Ishikawa (cell line): Measurements from ENCODE around the gene HMGCS1.

Experiments used
- EP300 ChIP-seq: IDR thresholded peaks from 2 replicates; pipeline ENCODE4 v1.6.1; 2012; ENCODE audit warnings: borderline replicate concordance
- FOXM1 ChIP-seq: IDR thresholded peaks from 2 replicates; pipeline ENCODE4 v1.6.1; 2012; ENCODE audit warnings: low read depth, borderline replicate concordance
- MAX ChIP-seq: IDR thresholded peaks from 2 replicates; pipeline ENCODE4 v1.6.1; 2012
- RAD21 ChIP-seq: IDR thresholded peaks from 2 replicates; pipeline ENCODE4 v1.6.1; 2012; ENCODE audit warnings: low read depth
- REST ChIP-seq: IDR thresholded peaks from 2 replicates; pipeline ENCODE4 v1.6.1; 2012; ENCODE audit warnings: low read depth, mild to moderate bottlenecking
- TAF1 ChIP-seq: IDR thresholded peaks from 2 replicates; pipeline ENCODE4 v1.6.1; 2012; ENCODE audit warnings: low read depth, mild to moderate bottlenecking
- TCF12 ChIP-seq: IDR thresholded peaks from 2 replicates; pipeline ENCODE4 v1.6.1; 2012; ENCODE audit warnings: low read depth
- TEAD4 ChIP-seq: IDR thresholded peaks from 2 replicates; pipeline ENCODE4 v1.6.1; 2012
- USF1 ChIP-seq: IDR thresholded peaks from 2 replicates; pipeline ENCODE4 v1.6.1; 2012
- YY1 ChIP-seq: IDR thresholded peaks from 2 replicates; pipeline ENCODE4 v1.6.1; 2012; ENCODE audit warnings: low read depth

GRCh38 chr5:43295202-43295601 lies 18.0 kb downstream of the HMGCS1 start:
- TF ChIP-seq EP300: no peak
- TF ChIP-seq RAD21: no peak
- TF ChIP-seq FOXM1: no peak
- no peak for TF ChIP-seq REST
- TF ChIP-seq TCF12: no peak
- TF ChIP-seq YY1: no peak
- no peak for TF ChIP-seq TEAD4
- TF ChIP-seq TAF1: no peak
- TF ChIP-seq MAX: no peak
- TF ChIP-seq USF1: no peak
